ENCODE measurements around the gene FASLG. TPM values are rescaled to one million over a fixed set of nuclear protein-coding genes. Genes with fewer than 3 reads are reported as not detected.
A peak's percentile ranks its signal among the peaks of the same experiment; 100 is the strongest.

FASLG gene
- total RNA-seq, 5 donors from 2014 or later (not counting 1 experiment from before 2014, with no cell fraction given): 0.70 to 5.2 (median 3.4) TPM

DNA sequence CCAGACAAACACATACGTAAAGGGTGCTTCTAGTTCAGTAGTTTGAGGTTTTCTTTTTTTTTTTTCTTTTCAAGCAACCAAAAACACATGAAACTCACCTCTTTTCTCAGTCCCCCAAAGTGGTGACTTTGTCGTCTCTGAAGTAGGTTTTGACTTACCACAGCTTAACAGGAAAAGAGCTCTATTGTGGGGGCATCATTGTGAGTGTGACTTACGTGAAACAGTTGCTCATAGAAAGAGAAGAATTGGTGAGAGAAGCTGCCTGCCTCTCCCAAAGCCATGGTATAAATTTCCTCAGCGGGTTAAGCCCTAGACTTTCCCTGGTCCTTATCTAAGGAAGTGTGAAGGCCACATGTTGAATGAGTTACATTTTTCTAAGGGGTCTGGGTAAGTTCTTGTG is 11.9 kb downstream of the FASLG start:
- peak overlapping the region in 2 of 3 donors; percentile 29 to 57 for H3K4me3 Mint-ChIP-seq
- Histone ChIP-seq H3K36me3 (ENCODE audit: control insufficient read depth in 2 of 2, extremely low read depth in 1 of 2, insufficient read depth in 1 of 2, low read length in 1 of 2) (peaks cover 0 to 10% of the 10 kb centered on the region in 2 donors), H3K9me3 (no peaks in the 10 kb centered on the region), H3K4me3 (ENCODE audit: control insufficient read depth in 1 of 2, extremely low read depth in 1 of 2, low read length in 1 of 2) (no peak overlapping the region), H3K4me1 (ENCODE audit: control insufficient read depth in 1 of 2, extremely low read depth in 1 of 2, insufficient read depth in 2 of 2, low read length in 2 of 2) (peaks cover 43 to 48% of the 10 kb centered on the region in 2 experiments), H3K27ac (ENCODE audit: low read length) (peak overlapping the region; percentile 2), H3K27me3 (replicated peaks in 1 of 2; ENCODE audit: control insufficient read depth in 2 of 2, extremely low read depth in 1 of 2, insufficient read depth in 2 of 2, low read length in 1 of 2) (no peaks in the 10 kb centered on the region)
- peaks cover 63 to 78% (median 68%) of the 10 kb centered on the region in 3 donors for H3K4me1 Mint-ChIP-seq
- peak; percentile 85 to 90 (median 89) for ATAC-seq (replicated peaks in 1 of 4)
- ChIA-PET CTCF (interaction anchor here (0.5 to 1.8 kb wide), 11 partner anchors 9 to 436 kb away, joined by 3 to 12 read pairs (median 4); partner anchors contain the start of gene FASLG (in 1 of the 2)), POLR2A (interaction anchor here (0.7 kb wide), 3 partner anchors 16 to 958 kb away, joined by 3 to 8 read pairs (median 3); no protein-coding TSS in a partner anchor)
- WGBS (ENCODE audit: insufficient coverage): no CpG with 5 or more reads among the region's 4 CpGs
- H3K9me3 Mint-ChIP-seq: no peaks in the 10 kb centered on the region
- H3K36me3 Mint-ChIP-seq: peaks cover 15% of the 10 kb centered on the region
- peak overlapping the region in 1 of 2 donors; percentile 81 for H3K27ac Mint-ChIP-seq
- no peaks in the 10 kb centered on the region for H3K27me3 Mint-ChIP-seq
- peak in 27 of 35 experiments; percentile 8 to 83 (median 41) for DNase-seq

DNA sequence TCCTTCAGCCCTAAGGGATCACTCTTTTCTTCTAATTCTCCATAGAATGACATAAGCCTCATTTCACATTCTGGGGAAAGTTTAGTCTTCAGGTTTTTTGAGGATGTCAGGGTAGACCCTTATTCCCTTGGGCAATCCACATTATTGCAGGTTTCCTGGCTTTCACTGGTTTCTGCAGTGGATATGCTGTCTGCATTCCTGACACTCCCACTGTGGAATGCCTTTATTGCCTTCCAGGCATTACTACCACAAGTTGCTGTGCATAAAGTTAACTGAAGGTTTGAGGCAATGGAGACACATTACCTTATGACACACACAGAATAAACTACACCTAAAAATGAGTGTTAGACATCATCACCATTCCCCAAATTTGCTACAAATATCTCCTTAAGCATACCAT is 12.7 kb downstream of the FASLG start:
- Mint-ChIP-seq H3K36me3 (peaks cover 9% of the 10 kb centered on the region), H3K4me3 (no peak overlapping the region), H3K4me1 (peaks cover 69 to 79% (median 69%) of the 10 kb centered on the region in 3 donors), H3K9me3 (no peaks in the 10 kb centered on the region), H3K27me3 (no peaks in the 10 kb centered on the region), H3K27ac (no peak overlapping the region)
- DNase-seq (no peak), ATAC-seq (replicated peaks in 1 of 4) (no peak)
- Histone ChIP-seq H3K27me3 (replicated peaks in 1 of 2; ENCODE audit: control insufficient read depth in 2 of 2, extremely low read depth in 1 of 2, insufficient read depth in 2 of 2, low read length in 1 of 2) (no peaks in the 10 kb centered on the region), H3K9me3 (no peaks in the 10 kb centered on the region), H3K36me3 (ENCODE audit: control insufficient read depth in 2 of 2, extremely low read depth in 1 of 2, insufficient read depth in 1 of 2, low read length in 1 of 2) (peaks cover 0 to 3% of the 10 kb centered on the region in 2 donors), H3K4me3 (ENCODE audit: control insufficient read depth in 1 of 2, extremely low read depth in 1 of 2, low read length in 1 of 2) (no peak overlapping the region), H3K27ac (ENCODE audit: low read length) (no peak overlapping the region), H3K4me1 (ENCODE audit: control insufficient read depth in 1 of 2, extremely low read depth in 1 of 2, insufficient read depth in 2 of 2, low read length in 2 of 2) (peaks cover 43 to 53% of the 10 kb centered on the region in 2 experiments)
- ChIA-PET CTCF (interaction anchor here in 1 of 2 donors (1.0 to 1.8 kb wide), 3 partner anchors 11 to 48 kb away, joined by 3 to 12 read pairs (median 7); no protein-coding TSS in a partner anchor), POLR2A (no interaction called here)

DNA sequence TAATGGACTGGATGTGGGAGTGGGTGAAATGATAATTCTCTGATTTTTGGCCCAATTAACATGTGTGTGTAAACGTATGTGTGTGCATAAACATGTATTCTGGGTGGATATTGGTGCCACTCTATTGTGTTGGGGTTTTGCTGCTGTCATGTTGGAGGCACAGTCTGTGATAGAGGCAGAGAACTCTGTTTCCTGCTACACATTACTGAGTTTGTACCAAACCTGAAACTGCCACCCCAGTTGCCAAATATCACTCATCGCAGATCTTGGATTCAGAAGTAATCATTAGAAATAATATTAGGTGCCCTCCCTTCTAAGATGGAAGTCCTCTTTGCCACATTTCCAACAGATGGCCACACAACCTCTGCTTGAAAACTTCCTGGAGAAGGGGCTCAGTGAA is 13.8 kb downstream of the FASLG start:
- no peaks in the 10 kb centered on the region for H3K27me3 Mint-ChIP-seq
- H3K4me3 Mint-ChIP-seq: no peak overlapping the region
- peaks cover 75 to 82% (median 77%) of the 10 kb centered on the region in 3 donors for H3K4me1 Mint-ChIP-seq
- Histone ChIP-seq H3K4me1 (ENCODE audit: control insufficient read depth in 1 of 2, extremely low read depth in 1 of 2, insufficient read depth in 2 of 2, low read length in 2 of 2) (peaks cover 43 to 53% of the 10 kb centered on the region in 2 experiments), H3K36me3 (ENCODE audit: control insufficient read depth in 2 of 2, extremely low read depth in 1 of 2, insufficient read depth in 1 of 2, low read length in 1 of 2) (no peaks in the 10 kb centered on the region), H3K27ac (ENCODE audit: low read length) (no peak overlapping the region), H3K9me3 (no peaks in the 10 kb centered on the region), H3K27me3 (replicated peaks in 1 of 2; ENCODE audit: control insufficient read depth in 2 of 2, extremely low read depth in 1 of 2, insufficient read depth in 2 of 2, low read length in 1 of 2) (no peaks in the 10 kb centered on the region), H3K4me3 (ENCODE audit: control insufficient read depth in 1 of 2, extremely low read depth in 1 of 2, low read length in 1 of 2) (no peak overlapping the region)
- POLR2A ChIA-PET: no interaction called here
- H3K36me3 Mint-ChIP-seq: peaks cover 6% of the 10 kb centered on the region
- 67% methylated on average over 1 of the region's 2 CpGs for WGBS (ENCODE audit: insufficient coverage)
- peak overlapping the region in 1 of 2 donors; percentile 29 for H3K27ac Mint-ChIP-seq
- no peak for DNase-seq
- H3K9me3 Mint-ChIP-seq: no peaks in the 10 kb centered on the region
- CTCF ChIA-PET: no interaction called here
- no peak for ATAC-seq (replicated peaks in 1 of 4)

DNA sequence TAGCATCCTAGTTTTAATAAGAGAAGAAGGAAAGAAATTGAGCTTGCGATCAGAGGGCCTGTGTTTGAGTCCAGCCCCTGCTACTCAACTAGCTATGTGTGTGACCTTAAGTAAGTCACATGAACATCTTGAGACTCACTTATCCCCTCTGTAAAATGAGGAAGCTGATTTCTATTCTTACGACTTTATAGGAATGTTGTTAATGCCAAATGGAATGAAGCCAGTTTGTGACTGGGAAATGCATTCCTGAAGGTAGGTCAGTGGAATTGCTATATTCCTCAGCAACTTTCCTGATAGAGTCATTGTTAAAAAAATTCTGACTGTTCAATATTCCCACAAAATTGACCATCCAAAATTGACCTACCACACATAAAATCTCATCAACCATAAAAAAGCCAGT is 14.9 kb downstream of the FASLG start:
- CTCF ChIA-PET: no interaction called here
- H3K27me3 ChIP-seq (replicated peaks in 1 of 2; ENCODE audit: control insufficient read depth in 2 of 2, extremely low read depth in 1 of 2, insufficient read depth in 2 of 2, low read length in 1 of 2): no peaks in the 10 kb centered on the region
- Mint-ChIP-seq H3K27me3 (no peaks in the 10 kb centered on the region), H3K27ac (no peak overlapping the region), H3K4me3 (no peak overlapping the region), H3K36me3 (peaks cover 3% of the 10 kb centered on the region), H3K4me1 (peaks cover 76 to 82% (median 79%) of the 10 kb centered on the region in 3 donors), H3K9me3 (no peaks in the 10 kb centered on the region)
- DNase-seq (no peak), ATAC-seq (replicated peaks in 1 of 4) (no peak)
- no peaks in the 10 kb centered on the region for H3K9me3 ChIP-seq
- POLR2A ChIA-PET: interaction anchor here (0.6 to 0.7 kb wide), 2 partner anchors 10 to 43 kb away, joined by 3 to 5 read pairs; no protein-coding TSS in a partner anchor
- no CpG with 5 or more reads among the region's 2 CpGs for WGBS (ENCODE audit: insufficient coverage)
- H3K27ac ChIP-seq (ENCODE audit: low read length): no peak overlapping the region
- H3K4me1 ChIP-seq (ENCODE audit: control insufficient read depth in 1 of 2, extremely low read depth in 1 of 2, insufficient read depth in 2 of 2, low read length in 2 of 2): peaks cover 43 to 53% of the 10 kb centered on the region in 2 experiments
- H3K4me3 ChIP-seq (ENCODE audit: control insufficient read depth in 1 of 2, extremely low read depth in 1 of 2, low read length in 1 of 2): no peak overlapping the region
- no peaks in the 10 kb centered on the region for H3K36me3 ChIP-seq (ENCODE audit: control insufficient read depth in 2 of 2, extremely low read depth in 1 of 2, insufficient read depth in 1 of 2, low read length in 1 of 2)

DNA sequence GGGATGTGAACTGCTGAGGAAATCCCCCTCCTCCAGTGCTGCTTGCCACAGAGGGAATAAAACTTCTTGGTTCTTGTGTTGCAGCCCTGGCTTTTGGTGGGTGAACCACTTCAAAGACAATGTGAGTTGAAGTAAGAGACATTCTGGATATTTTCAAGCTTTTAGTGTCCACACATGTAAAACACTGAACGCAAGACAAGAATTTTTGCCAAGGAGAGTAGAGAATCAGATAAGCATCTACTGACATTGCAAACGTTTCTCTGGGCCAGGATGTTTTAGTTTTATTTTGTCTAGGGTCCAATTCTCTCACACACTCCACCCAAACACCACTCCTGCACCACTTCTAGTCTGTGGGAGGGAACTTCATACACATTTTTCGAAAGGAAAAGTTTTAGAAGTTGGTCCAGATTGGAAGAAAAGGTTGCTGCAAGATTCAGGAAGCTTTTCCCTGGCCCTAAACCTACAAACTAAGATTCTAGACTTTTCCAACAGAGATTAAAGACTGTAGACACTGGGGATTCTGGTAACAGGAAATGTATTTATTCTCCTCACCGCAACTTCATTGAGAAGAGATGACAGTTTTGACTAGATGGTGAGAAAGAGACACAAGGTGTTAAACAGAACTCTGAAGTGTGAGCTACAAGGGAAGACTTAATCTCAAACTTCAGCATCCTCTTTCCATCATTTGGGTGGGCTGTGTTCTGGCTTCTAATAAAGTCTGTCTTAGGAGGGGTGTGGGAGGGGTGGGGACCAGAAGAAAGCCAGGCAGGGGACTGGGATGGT is 16.1 kb downstream of the FASLG start:
- H3K36me3 ChIP-seq (ENCODE audit: control insufficient read depth in 2 of 2, extremely low read depth in 1 of 2, insufficient read depth in 1 of 2, low read length in 1 of 2): no peaks in the 10 kb centered on the region
- H3K27me3 Mint-ChIP-seq: no peaks in the 10 kb centered on the region
- H3K4me1 Mint-ChIP-seq: peaks cover 75 to 84% (median 83%) of the 10 kb centered on the region in 3 donors
- H3K4me3 ChIP-seq (ENCODE audit: control insufficient read depth in 1 of 2, extremely low read depth in 1 of 2, low read length in 1 of 2): peak overlapping the region in 1 of 2 donors; percentile 6
- no peaks in the 10 kb centered on the region for H3K36me3 Mint-ChIP-seq
- H3K9me3 ChIP-seq: no peaks in the 10 kb centered on the region
- H3K4me3 Mint-ChIP-seq: peak overlapping the region in 1 of 3 donors; percentile 22
- peak in 1 of 35 experiments; percentile 61 for DNase-seq
- H3K9me3 Mint-ChIP-seq: no peaks in the 10 kb centered on the region
- CTCF ChIA-PET: interaction anchor here in 1 of 2 donors (0.6 to 1.5 kb wide), 7 partner anchors 9 to 65 kb away, joined by 3 to 7 read pairs (median 4); no protein-coding TSS in a partner anchor
- H3K27ac ChIP-seq (ENCODE audit: low read length): peak overlapping the region; percentile 30
- POLR2A ChIA-PET: interaction anchor here (0.6 to 1.0 kb wide), 3 partner anchors 15 to 128 kb away, joined by 3 to 6 read pairs (median 5); no protein-coding TSS in a partner anchor
- peak overlapping the region; percentile 24 to 38 for H3K27ac Mint-ChIP-seq
- ATAC-seq (replicated peaks in 1 of 4): peak; percentile 46 to 58 (median 52)
- H3K4me1 ChIP-seq (ENCODE audit: control insufficient read depth in 1 of 2, extremely low read depth in 1 of 2, insufficient read depth in 2 of 2, low read length in 2 of 2): peaks cover 44 to 58% of the 10 kb centered on the region in 2 experiments
- no CpG with 5 or more reads among the region's 4 CpGs for WGBS (ENCODE audit: insufficient coverage)
- no peaks in the 10 kb centered on the region for H3K27me3 ChIP-seq (replicated peaks in 1 of 2; ENCODE audit: control insufficient read depth in 2 of 2, extremely low read depth in 1 of 2, insufficient read depth in 2 of 2, low read length in 1 of 2)

DNA sequence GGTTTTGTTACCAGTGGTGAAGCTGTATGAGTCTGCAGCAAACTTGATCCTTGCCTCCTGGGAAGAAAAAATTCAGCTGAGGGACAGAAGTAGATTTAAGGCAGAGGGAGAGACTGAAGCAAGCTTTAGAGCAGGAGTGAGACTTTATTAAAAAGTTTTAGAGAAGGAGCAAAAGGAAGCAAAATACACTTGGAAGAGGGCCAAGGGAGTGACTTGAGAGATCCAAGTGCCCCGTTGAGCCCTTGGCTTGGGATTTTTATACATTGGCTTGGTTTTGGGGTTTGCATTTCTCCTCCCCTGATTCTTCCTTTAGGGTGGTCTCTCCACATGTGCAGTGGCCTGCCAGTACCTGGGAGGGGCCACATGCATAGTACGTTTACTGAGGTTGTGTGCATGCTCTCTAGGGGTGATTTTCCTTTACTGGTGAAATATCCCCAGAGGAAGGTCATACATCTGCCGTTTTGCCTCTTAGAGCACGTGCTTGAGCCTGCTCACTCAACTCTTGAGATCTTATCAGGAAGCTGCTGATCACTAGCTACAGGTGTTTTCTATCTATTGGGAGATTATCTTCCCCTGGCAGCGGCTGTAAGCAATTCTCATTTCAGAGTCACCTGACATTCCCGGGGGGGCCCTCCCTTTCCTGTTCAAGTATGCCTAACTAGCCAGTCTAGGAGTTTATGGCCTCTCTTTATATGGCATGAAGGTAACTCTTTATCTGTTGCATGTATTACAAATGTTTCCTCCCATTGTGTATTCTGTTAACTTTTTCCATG is 20.3 kb downstream of the FASLG start:
- H3K9me3 ChIP-seq: no peaks in the 10 kb centered on the region
- Mint-ChIP-seq H3K27ac (peak overlapping the region; percentile 22 to 31), H3K36me3 (no peaks in the 10 kb centered on the region), H3K27me3 (peaks cover 0 to 4% of the 10 kb centered on the region in 2 donors), H3K4me1 (peaks cover 47 to 79% (median 58%) of the 10 kb centered on the region in 3 donors), H3K9me3 (no peaks in the 10 kb centered on the region), H3K4me3 (no peak overlapping the region)
- ATAC-seq (replicated peaks in 1 of 4) (no peak), DNase-seq (no peak)
- CTCF ChIA-PET: interaction anchor here (0.6 to 1.2 kb wide), 6 partner anchors 9 to 1086 kb away, joined by 3 to 7 read pairs (median 4); no protein-coding TSS in a partner anchor
- WGBS (ENCODE audit: insufficient coverage): 20% methylated on average over 3 of the region's 6 CpGs
- POLR2A ChIA-PET: interaction anchor here in 1 of 2 donors (0.7 to 1.1 kb wide), 2 partner anchors 18 to 671 kb away, joined by 3 to 4 read pairs; no protein-coding TSS in a partner anchor
- H3K27me3 ChIP-seq (replicated peaks in 1 of 2; ENCODE audit: control insufficient read depth in 2 of 2, extremely low read depth in 1 of 2, insufficient read depth in 2 of 2, low read length in 1 of 2): no peaks in the 10 kb centered on the region
- no peaks in the 10 kb centered on the region for H3K36me3 ChIP-seq (ENCODE audit: control insufficient read depth in 2 of 2, extremely low read depth in 1 of 2, insufficient read depth in 1 of 2, low read length in 1 of 2)
- no peak overlapping the region for H3K4me3 ChIP-seq (ENCODE audit: control insufficient read depth in 1 of 2, extremely low read depth in 1 of 2, low read length in 1 of 2)
- H3K4me1 ChIP-seq (ENCODE audit: control insufficient read depth in 1 of 2, extremely low read depth in 1 of 2, insufficient read depth in 2 of 2, low read length in 2 of 2): peaks cover 16 to 46% of the 10 kb centered on the region in 2 experiments
- H3K27ac ChIP-seq (ENCODE audit: low read length): peak overlapping the region; percentile 6
